ENCODE measurements around the gene VAV2. TPM values are rescaled to one million over a fixed set of nuclear protein-coding genes. Genes with fewer than 3 reads are reported as not detected.

VAV2 gene
- total RNA-seq, 1 donor from 2014 or later: 18.7 TPM

GRCh38 chr9:133841167-133841812 lies 150.8 kb downstream of the VAV2 start:
- H3K4me3 ChIP-seq (ENCODE audit: low read depth, low read length): no peak overlapping the region
- DNase-seq (ENCODE audit: low read depth): no peak
- no peak for TF ChIP-seq CTCF (conservative IDR thresholded peaks at IDR 0.05; ENCODE audit: low read depth, low read length)

- no peak for DNase-seq (ENCODE audit: low read depth)
- TF ChIP-seq CTCF (conservative IDR thresholded peaks at IDR 0.05; ENCODE audit: low read depth, low read length): no peak
- H3K4me3 ChIP-seq (ENCODE audit: low read depth, low read length): no peak overlapping the region
Measured at GRCh38 chr9:133839822-133840329, 152.2 kb downstream of the VAV2 start.

GRCh38 chr9:133838859-133839507 lies 153.1 kb downstream of the VAV2 start:
- H3K4me3 ChIP-seq (ENCODE audit: low read depth, low read length): no peak overlapping the region
- no peak for DNase-seq (ENCODE audit: low read depth)
- TF ChIP-seq CTCF (conservative IDR thresholded peaks at IDR 0.05; ENCODE audit: low read depth, low read length): no peak

GRCh38 chr9:133837627-133838597 lies 154.2 kb downstream of the VAV2 start:
- H3K4me3 ChIP-seq (ENCODE audit: low read depth, low read length): no peak overlapping the region
- TF ChIP-seq CTCF (conservative IDR thresholded peaks at IDR 0.05; ENCODE audit: low read depth, low read length): no peak
- no peak for DNase-seq (ENCODE audit: low read depth)

GRCh38 chr9:133836818-133837217 lies 155.3 kb downstream of the VAV2 start:
- no peak for TF ChIP-seq CTCF (conservative IDR thresholded peaks at IDR 0.05; ENCODE audit: low read depth, low read length)
- H3K4me3 ChIP-seq (ENCODE audit: low read depth, low read length): no peak overlapping the region
- no peak for DNase-seq (ENCODE audit: low read depth)

GRCh38 chr9:133836001-133836758 lies 155.9 kb downstream of the VAV2 start:
- no peak for TF ChIP-seq CTCF (conservative IDR thresholded peaks at IDR 0.05; ENCODE audit: low read depth, low read length)

More at GRCh38 chr9:133836001-133836758, 155.9 kb downstream of the VAV2 start:
- no peak for DNase-seq (ENCODE audit: low read depth)
- no peak overlapping the region for H3K4me3 ChIP-seq (ENCODE audit: low read depth, low read length)

Measured in epithelial cell of proximal tubule (primary cell).